GM12878 (cell line): ENCODE results near the gene MSH5. TPM values are rescaled to one million over a fixed set of nuclear protein-coding genes. Genes with fewer than 3 reads are reported as not detected.

ENCODE experiments used
- BACH1 ChIP-seq: fragments of 450-650 bp; IDR thresholded peaks from 2 replicates; pipeline ENCODE4 v1.6.1; 2017; ENCODE audit warnings: mild to moderate bottlenecking, borderline replicate concordance
- CBX5 ChIP-seq: sonication (generic); IDR thresholded peaks from 2 replicates; pipeline ENCODE4 v1.6.1; 2016; ENCODE audit warnings: low read depth, moderate library complexity, mild to moderate bottlenecking, inconsistent platforms
- E2F8 ChIP-seq: fragments of 450-650 bp; IDR thresholded peaks from 2 replicates; pipeline ENCODE4 v1.6.1; 2018; ENCODE audit warnings: mild to moderate bottlenecking, low read depth, moderate library complexity; ENCODE audit not compliant: partially characterized antibody
- EZH2 ChIP-seq: IDR thresholded peaks from 2 replicates; pipeline ENCODE4 v1.6.1; 2012; ENCODE audit warnings: low read depth, mild to moderate bottlenecking, control low read depth, inconsistent platforms, low read length, borderline replicate concordance; ENCODE audit not compliant: control insufficient read depth
- GATAD2B ChIP-seq: fragments of 450-650 bp; conservative IDR thresholded peaks from 2 replicates; pipeline ENCODE4 v1.6.1; 2017; ENCODE audit warnings: low read depth, mild to moderate bottlenecking, moderate library complexity
- IKZF2 ChIP-seq, 2 experiments: fragments of 450-650 bp; IDR thresholded peaks; 2 replicates each; pipeline ENCODE4 v1.6.1; 2017; ENCODE audit warnings: mild to moderate bottlenecking in 2 of 2, moderate library complexity in 2 of 2
- IRF5 ChIP-seq: fragments of 450-650 bp; IDR thresholded peaks from 2 replicates; pipeline ENCODE4 v1.6.1; 2017; ENCODE audit warnings: borderline replicate concordance
- MEF2B ChIP-seq: fragments of 450-650 bp; IDR thresholded peaks from 2 replicates; pipeline ENCODE4 v1.6.1; 2018; ENCODE audit warnings: mild to moderate bottlenecking, moderate library complexity; ENCODE audit not compliant: partially characterized antibody, poor library complexity, severe bottlenecking
- MTA2 ChIP-seq: fragments of 450-650 bp; IDR thresholded peaks from 2 replicates; pipeline ENCODE4 v1.6.1; 2016; ENCODE audit warnings: low read depth, mild to moderate bottlenecking, moderate library complexity
- MYC ChIP-seq: IDR thresholded peaks from 2 replicates; pipeline ENCODE4 v1.6.1; 2011; ENCODE audit warnings: mild to moderate bottlenecking, low read length, moderate library complexity, inconsistent platforms; ENCODE audit not compliant: insufficient read depth, insufficient replicate concordance, insufficient read length, severe bottlenecking
- NFYA ChIP-seq: IDR thresholded peaks from 2 replicates; pipeline ENCODE4 v1.6.1; 2011; ENCODE audit warnings: low read depth, mild to moderate bottlenecking, low read length, improper control_type of control experiment, borderline replicate concordance
- POLR2AphosphoS2 ChIP-seq: IDR thresholded peaks from 2 replicates; pipeline ENCODE4 v1.6.1; 2011; ENCODE audit warnings: low read depth, mild to moderate bottlenecking, low read length, improper control_type of control experiment, moderate library complexity
- POLR2AphosphoS5 ChIP-seq: IDR thresholded peaks from 2 replicates; pipeline ENCODE4 v1.6.1; 2011; ENCODE audit warnings: mild to moderate bottlenecking, low read length, inconsistent platforms
- RUNX3 ChIP-seq: IDR thresholded peaks from 2 replicates; pipeline ENCODE4 v1.6.1; 2012; ENCODE audit warnings: low read length, inconsistent platforms
- SMARCA5 ChIP-seq: fragments of 450-650 bp; IDR thresholded peaks from 2 replicates; pipeline ENCODE4 v1.6.1; 2017; ENCODE audit warnings: mild to moderate bottlenecking
- SP1 ChIP-seq: IDR thresholded peaks from one replicate; pipeline ENCODE4 v1.6.1; 2011; ENCODE audit warnings: low read depth, low read length
- SPI1 ChIP-seq: IDR thresholded peaks from 2 replicates; pipeline ENCODE4 v1.6.1; 2011; ENCODE audit warnings: low read depth, mild to moderate bottlenecking, low read length, moderate library complexity, borderline replicate concordance; ENCODE audit not compliant: insufficient read depth
- STAT3 ChIP-seq: IDR thresholded peaks from 2 replicates; pipeline ENCODE4 v1.6.1; 2011; ENCODE audit warnings: low read depth, low read length, improper control_type of control experiment
- TCF12 ChIP-seq: IDR thresholded peaks from 2 replicates; pipeline ENCODE4 v1.6.1; 2011; ENCODE audit warnings: low read depth, mild to moderate bottlenecking, low read length
- TCF7 ChIP-seq: IDR thresholded peaks from 2 replicates; pipeline ENCODE4 v1.6.1; 2014; ENCODE audit warnings: antibody characterized with exemption, borderline replicate concordance
- USF1 ChIP-seq: IDR thresholded peaks from 2 replicates; pipeline ENCODE4 v1.6.1; 2011; ENCODE audit warnings: borderline replicate concordance, low read depth, mild to moderate bottlenecking, moderate library complexity, mixed read lengths, low read length; ENCODE audit not compliant: insufficient read depth; ENCODE audit errors: extremely low read length
- ZNF217 ChIP-seq: fragments of 450-650 bp; IDR thresholded peaks from 2 replicates; pipeline ENCODE4 v1.6.1; 2017; ENCODE audit warnings: antibody characterized with exemption, mild to moderate bottlenecking
- ZNF687 ChIP-seq: fragments of 450-650 bp; IDR thresholded peaks from 2 replicates; pipeline ENCODE4 v1.6.1; 2017; ENCODE audit warnings: mild to moderate bottlenecking, moderate library complexity
- polyA plus RNA-seq, 11 experiments: library from polyadenylated mRNA; depleted of rRNA in 4 of 11; unstranded in 6 of 11; stranded (reverse) in 5 of 11; fragments of >200 nt; fragmentation: Nextera tagmentation in 4 of 11; fragmentation: Illumina TruSeq in 1 of 11; extraction: Ambion mirVana in 4 of 11; extraction: Trizol in 1 of 11; gene quantifications; 1 replicate in 1 of 11; 2 replicates in 10 of 11; pipeline versions ENCODE4 v1.2.1 to v1.2.3, GENCODE V29; 2011 to 2016; ENCODE audit warnings: inconsistent platforms in 2 of 11, missing spikeins in 2 of 11, low read depth in 1 of 11
- total RNA-seq, 4 experiments: library from RNA; depleted of rRNA in 3 of 4; stranded (reverse); fragments of >200 nt in 3 of 4; fragmentation: Illumina TruSeq in 1 of 4; extraction: Trizol in 1 of 4; gene quantifications; 2 replicates each; pipeline versions ENCODE4 v1.2.1 to v1.2.3, GENCODE V29; 2013 to 2021

The MSH5 gene
- total and polyA plus RNA-seq, 10 of the 15 experiments (the other 5 are each of a cell fraction or from before 2014, with no cell fraction given): 9.1 to 52.7 (median 30.0) TPM

DNA sequence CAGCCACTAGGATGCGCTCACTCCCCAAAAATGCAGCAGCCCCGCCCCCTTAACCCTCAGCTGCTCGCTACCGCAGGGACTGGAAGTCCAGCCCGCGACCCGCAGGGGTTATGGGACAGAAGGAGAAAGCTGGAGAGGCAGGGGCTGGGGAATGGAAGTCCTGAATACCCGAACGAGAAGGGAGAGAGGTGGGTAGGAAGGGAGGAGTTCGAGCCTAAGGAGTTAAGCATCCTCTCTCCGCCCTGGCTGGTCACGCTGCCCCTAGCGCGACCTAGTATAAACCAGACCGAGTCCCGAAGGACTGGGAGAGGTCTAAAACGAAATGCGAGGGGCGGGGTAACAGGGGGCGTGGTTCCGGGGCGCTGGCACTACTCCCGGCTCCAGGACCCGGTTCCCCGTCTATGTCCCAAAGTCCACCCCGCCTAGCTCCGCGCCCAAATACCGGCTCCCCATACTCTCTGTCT lies 10.3 kb upstream of the MSH5 start (continued):
- no peak for TF ChIP-seq STAT3
- TF ChIP-seq IRF5: no peak
- TF ChIP-seq NFYA: no peak
- TF ChIP-seq POLR2AphosphoS2: no peak
- no peak for TF ChIP-seq POLR2AphosphoS5
- no peak for TF ChIP-seq BACH1
- no peak for TF ChIP-seq RUNX3
- TF ChIP-seq SMARCA5: peak; percentile 62; the same call in 1 of the 2 replicates
- peak; percentile 42 for TF ChIP-seq SP1
- no peak; the same call in 1 of the 2 replicates for TF ChIP-seq GATAD2B
- TF ChIP-seq TCF12: peak; percentile 57; the same call in 1 of the 2 replicates
- no peak; a peak in 1 of 4 replicates for TF ChIP-seq IKZF2 (IDR thresholded peaks at IDR 0.05)
- TF ChIP-seq MYC: no peak
- TF ChIP-seq TCF7: no peak
- TF ChIP-seq USF1: no peak
- TF ChIP-seq CBX5: no peak
- TF ChIP-seq ZNF217: no peak
- no peak for TF ChIP-seq MEF2B
- TF ChIP-seq EZH2: no peak
- TF ChIP-seq SPI1: no peak
- no peak for TF ChIP-seq E2F8
- no peak for TF ChIP-seq ZNF687
- no peak for TF ChIP-seq MTA2
